ENCODE results near the gene HPDL.
"Not testable (repeated sequence)": the region's sequence is repeated elsewhere in the genome, so short reads cannot be mapped to it uniquely, and the experiment has no call there.

The HPDL gene

GRCh38 chr1:45344499-45344898, 17.8 kb downstream of the HPDL start:
- DNase-seq, result no peak
- in situ Hi-C loops (cut with MboI; ENCODE audit: low pct_unique_long_range_greater_than_20kb, low sequenced_read_pairs), result no loop called here

GRCh38 chr1:45345014-45345413, 18.3 kb downstream of the HPDL start:
- in situ Hi-C loops (cut with MboI; ENCODE audit: low pct_unique_long_range_greater_than_20kb, low sequenced_read_pairs), result no loop called here

GRCh38 chr1:45346473-45346872, 19.8 kb downstream of the HPDL start:
- in situ Hi-C loops (cut with MboI; ENCODE audit: low pct_unique_long_range_greater_than_20kb, low sequenced_read_pairs), result no loop called here
- no peak for DNase-seq

More at GRCh38 chr1:45345014-45345413, 18.3 kb downstream of the HPDL start:
- no peak for DNase-seq

- in situ Hi-C loops (cut with MboI; ENCODE audit: low pct_unique_long_range_greater_than_20kb, low sequenced_read_pairs), result no loop called here
- no peak for DNase-seq
Observed at GRCh38 chr1:45348020-45348419, 21.3 kb downstream of the HPDL start.

- in situ Hi-C loops (cut with MboI; ENCODE audit: low pct_unique_long_range_greater_than_20kb, low sequenced_read_pairs), result no loop called here
- no peak for DNase-seq
Observed at GRCh38 chr1:45348609-45348965, 21.9 kb downstream of the HPDL start.

- no peak for DNase-seq
- in situ Hi-C loops (cut with MboI; ENCODE audit: low pct_unique_long_range_greater_than_20kb, low sequenced_read_pairs), result no loop called here
Observed at GRCh38 chr1:45348966-45349677, 22.4 kb downstream of the HPDL start.

GRCh38 chr1:45351508-45351907, 24.8 kb downstream of the HPDL start:
- in situ Hi-C loops (cut with MboI; ENCODE audit: low pct_unique_long_range_greater_than_20kb, low sequenced_read_pairs), result loop anchor here (10.0 kb wide), 1 partner anchor 143 kb away; the partner anchor contains the start of gene TESK2

GRCh38 chr1:45353685-45354084, 27.0 kb downstream of the HPDL start:
- no peak for DNase-seq
- in situ Hi-C loops (cut with MboI; ENCODE audit: low pct_unique_long_range_greater_than_20kb, low sequenced_read_pairs), result loop anchor here (10.0 kb wide), 1 partner anchor 141 kb away; the partner anchor contains the start of gene TESK2

More at GRCh38 chr1:45351508-45351907, 24.8 kb downstream of the HPDL start:
- no peak for DNase-seq

- in situ Hi-C loops (cut with MboI; ENCODE audit: low pct_unique_long_range_greater_than_20kb, low sequenced_read_pairs), result loop anchor here (10.0 kb wide), 1 partner anchor 140 kb away; the partner anchor contains the start of gene TESK2
- no peak for DNase-seq
Observed at GRCh38 chr1:45354838-45355237, 28.1 kb downstream of the HPDL start.

- no peak for DNase-seq
- in situ Hi-C loops (cut with MboI; ENCODE audit: low pct_unique_long_range_greater_than_20kb, low sequenced_read_pairs), result loop anchor here (10.0 kb wide), 1 partner anchor 139 kb away; the partner anchor contains the start of gene TESK2
Observed at GRCh38 chr1:45355683-45356082, 29.0 kb downstream of the HPDL start.

GRCh38 chr1:45356186-45356585, 29.5 kb downstream of the HPDL start:
- DNase-seq, result no peak
- in situ Hi-C loops (cut with MboI; ENCODE audit: low pct_unique_long_range_greater_than_20kb, low sequenced_read_pairs), result loop anchor here (10.0 kb wide), 1 partner anchor 139 kb away; the partner anchor contains the start of gene TESK2

- in situ Hi-C loops (cut with MboI; ENCODE audit: low pct_unique_long_range_greater_than_20kb, low sequenced_read_pairs), result loop anchor here (10.0 kb wide), 1 partner anchor 135 kb away; the partner anchor contains the start of gene TESK2
- peak; percentile 71 for DNase-seq
Observed at GRCh38 chr1:45359882-45360513, 33.3 kb downstream of the HPDL start.

GRCh38 chr1:45360981-45361380, 34.3 kb downstream of the HPDL start:
- DNase-seq; in situ Hi-C loops (cut with MboI; ENCODE audit: low pct_unique_long_range_greater_than_20kb, low sequenced_read_pairs): not testable (repeated sequence)

- no peak for DNase-seq
- in situ Hi-C loops (cut with MboI; ENCODE audit: low pct_unique_long_range_greater_than_20kb, low sequenced_read_pairs), result no loop called here
Observed at GRCh38 chr1:45364294-45364693, 37.6 kb downstream of the HPDL start.

- in situ Hi-C loops (cut with MboI; ENCODE audit: low pct_unique_long_range_greater_than_20kb, low sequenced_read_pairs), result no loop called here
- no peak for DNase-seq
Observed at GRCh38 chr1:45365051-45365450, 38.4 kb downstream of the HPDL start.

- in situ Hi-C loops (cut with MboI; ENCODE audit: low pct_unique_long_range_greater_than_20kb, low sequenced_read_pairs), result no loop called here
- no peak for DNase-seq
Observed at GRCh38 chr1:45370575-45370974, 43.9 kb downstream of the HPDL start.

- no peak for DNase-seq
- in situ Hi-C loops (cut with MboI; ENCODE audit: low pct_unique_long_range_greater_than_20kb, low sequenced_read_pairs), result no loop called here
Observed at GRCh38 chr1:45373573-45373972, 46.9 kb downstream of the HPDL start.

GRCh38 chr1:45375104-45376090, 48.7 kb downstream of the HPDL start:
- in situ Hi-C loops (cut with MboI; ENCODE audit: low pct_unique_long_range_greater_than_20kb, low sequenced_read_pairs), result no loop called here
- DNase-seq, result no peak

- in situ Hi-C loops (cut with MboI; ENCODE audit: low pct_unique_long_range_greater_than_20kb, low sequenced_read_pairs), result no loop called here
- no peak for DNase-seq
Observed at GRCh38 chr1:45378184-45378583, 51.5 kb downstream of the HPDL start.
